Erythroblast (primary cell): ENCODE results near the gene KBTBD4.
A peak's percentile ranks its signal among the peaks of the same experiment; 100 is the strongest.

Experiments used
- DNase-seq, 2 experiments: peaks; one replicate each; lab custom pipeline; 2025; lab: John Stamatoyannopoulos, UW
- GATA1 ChIP-seq: IDR thresholded peaks from 2 replicates; pipeline ENCODE4 v1.6.1; 2011; ENCODE audit warnings: low read depth, mild to moderate bottlenecking, control low read depth, low read length, moderate library complexity
- POLR2A ChIP-seq: IDR thresholded peaks from 2 replicates; pipeline ENCODE4 v1.6.1; 2011; ENCODE audit warnings: mild to moderate bottlenecking, low read length

KBTBD4 gene

DNA sequence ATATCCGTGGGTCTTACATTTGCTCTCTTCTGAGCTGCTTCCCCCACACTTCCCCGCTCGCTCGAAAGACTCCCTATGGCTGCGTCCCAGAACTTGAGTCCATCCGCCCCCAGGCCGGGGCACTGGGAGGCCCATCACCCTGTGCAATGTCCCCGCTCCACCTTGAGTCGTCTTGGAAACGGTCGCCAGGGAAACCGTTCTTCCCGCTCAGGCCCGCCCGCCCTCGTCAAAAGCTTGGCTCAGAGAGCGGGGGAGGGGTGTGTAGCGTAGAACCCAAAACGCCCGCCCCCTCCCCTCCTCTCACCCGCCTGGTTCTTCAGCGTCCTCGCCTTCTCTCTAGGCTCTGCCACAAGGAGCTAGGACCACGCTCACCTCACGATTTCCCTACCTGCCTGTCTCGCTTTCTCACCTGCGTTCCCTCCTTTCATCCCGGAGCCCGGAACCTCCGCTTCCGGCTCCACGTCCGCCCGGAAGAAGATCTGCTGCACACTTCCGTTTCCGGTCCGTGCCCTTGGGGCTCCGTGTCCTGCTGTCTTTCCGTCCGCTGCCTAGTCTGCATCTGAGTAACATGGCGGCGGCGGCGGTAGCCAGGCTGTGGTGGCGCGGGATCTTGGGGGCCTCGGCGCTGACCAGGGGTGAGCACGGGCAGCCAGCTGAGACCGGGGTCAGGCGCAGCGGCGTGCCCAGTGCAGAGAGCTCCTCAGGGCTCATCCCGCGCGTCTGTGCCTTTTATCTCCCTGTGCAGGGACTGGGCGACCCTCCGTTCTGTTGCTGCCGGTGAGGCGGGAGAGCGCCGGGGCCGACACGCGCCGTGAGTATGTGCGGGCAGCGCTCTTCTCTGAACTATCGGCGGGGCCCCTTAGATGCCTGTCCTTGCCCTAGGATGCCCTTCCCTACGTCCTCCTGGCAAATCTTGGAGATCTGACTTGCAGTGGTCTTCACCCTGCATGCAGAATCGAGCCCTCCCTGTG is at the start of gene KBTBD4, which contains the start of gene NDUFS3:
KBTBD4 (minus strand) TSS at position 447 of the 971 bp plus-strand sequence; CDS start at position 428, 19 bp downstream.
NDUFS3 (plus strand) TSS at position 551 of the 971 bp plus-strand sequence; CDS start at position 569, 18 bp downstream.
- DNase-seq: peak; percentile 95 to 96
- TF ChIP-seq POLR2A (peak; percentile 91), GATA1 (no peak)

DNA sequence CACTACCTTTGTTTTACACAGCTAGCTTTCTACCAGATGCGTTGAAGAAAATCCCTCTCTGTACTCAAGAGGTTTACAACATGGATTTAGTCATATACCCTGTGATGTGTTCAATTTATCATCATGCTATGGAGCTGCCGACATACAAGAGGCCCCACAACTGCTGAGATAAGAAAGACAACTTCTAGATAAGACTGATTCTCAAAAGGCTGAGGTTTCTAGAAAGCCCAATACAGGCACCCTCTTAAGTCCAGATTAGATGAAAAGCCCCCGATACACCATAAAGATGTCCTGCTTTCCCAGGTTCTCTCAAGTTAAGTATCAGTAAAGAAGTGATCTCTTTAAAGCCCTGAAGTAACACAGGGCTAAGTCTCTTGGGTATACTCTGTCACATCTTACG is 49.3 kb upstream of the KBTBD4 start:
- DNase-seq: peak in 1 of 2 experiments; percentile 11
- no peak for TF ChIP-seq POLR2A
- TF ChIP-seq GATA1: no peak

DNA sequence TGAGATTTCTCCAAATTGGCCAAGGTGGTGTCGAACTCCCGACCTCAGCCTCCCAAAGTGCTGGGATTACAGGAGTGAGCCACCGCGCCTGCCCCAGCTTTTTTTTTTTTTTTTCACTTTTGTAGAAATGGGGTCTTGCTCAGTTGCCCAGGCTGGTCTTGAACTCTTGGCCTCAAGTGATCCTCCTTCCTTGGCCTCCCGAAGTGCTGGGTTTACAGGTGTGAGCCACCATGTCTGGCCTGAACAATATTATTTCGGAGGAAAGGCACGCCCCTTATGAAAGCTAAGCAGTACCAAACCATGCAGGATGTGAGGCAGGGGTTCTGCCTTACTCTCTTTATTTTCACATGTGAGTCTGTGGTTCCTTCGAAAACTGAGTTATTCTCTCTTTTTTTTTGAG is 47.5 kb upstream of the KBTBD4 start:
- DNase-seq: no peak
- no peak for TF ChIP-seq POLR2A
- no peak for TF ChIP-seq GATA1

DNA sequence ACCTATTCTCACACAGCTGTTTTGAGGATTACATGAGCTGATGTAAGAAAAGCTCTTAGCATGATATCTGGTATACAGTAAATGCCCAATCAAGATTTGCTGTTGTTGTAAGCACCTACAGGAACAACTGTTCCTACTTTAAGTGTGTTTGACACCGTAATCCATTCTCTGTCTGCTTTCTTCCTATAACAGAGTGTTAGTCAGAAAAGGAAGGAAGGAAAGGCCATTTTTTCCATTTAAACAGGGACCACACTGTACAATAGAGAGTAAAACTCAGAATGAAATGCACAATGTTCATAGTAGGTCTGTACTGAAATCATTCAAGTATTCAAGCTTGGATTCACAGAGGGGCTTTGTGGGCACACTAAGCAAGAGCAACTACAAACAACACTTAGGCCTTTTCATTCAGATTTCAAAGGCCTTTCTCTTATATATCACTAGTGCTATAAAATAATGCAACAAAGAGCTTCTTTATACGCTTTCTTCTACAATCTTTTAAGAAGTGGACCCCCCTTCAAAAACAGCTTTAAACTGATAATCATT is 42.1 kb upstream of the KBTBD4 start:
- TF ChIP-seq GATA1 (no peak), POLR2A (no peak)
- no peak for DNase-seq

DNA sequence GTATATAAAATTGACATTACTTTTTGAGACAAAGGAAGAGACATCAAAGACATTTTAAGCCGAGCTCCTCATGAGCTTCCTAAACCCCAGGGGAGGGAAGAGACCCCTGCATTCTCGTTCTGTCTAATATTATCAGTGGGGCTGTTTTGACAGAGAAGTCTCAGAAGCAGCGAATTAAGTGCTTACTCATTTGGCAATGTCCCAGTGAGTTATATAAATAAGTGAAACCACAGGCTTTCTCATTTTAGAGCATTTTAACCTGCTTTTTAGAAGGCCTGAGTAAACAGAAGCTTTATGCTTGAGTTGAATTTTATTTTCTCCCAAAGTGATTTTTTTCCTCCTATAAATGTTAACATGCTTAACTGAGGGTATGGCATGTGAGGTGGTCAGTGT is 38.6 kb upstream of the KBTBD4 start:
- TF ChIP-seq POLR2A (no peak), GATA1 (no peak)
- no peak for DNase-seq

DNA sequence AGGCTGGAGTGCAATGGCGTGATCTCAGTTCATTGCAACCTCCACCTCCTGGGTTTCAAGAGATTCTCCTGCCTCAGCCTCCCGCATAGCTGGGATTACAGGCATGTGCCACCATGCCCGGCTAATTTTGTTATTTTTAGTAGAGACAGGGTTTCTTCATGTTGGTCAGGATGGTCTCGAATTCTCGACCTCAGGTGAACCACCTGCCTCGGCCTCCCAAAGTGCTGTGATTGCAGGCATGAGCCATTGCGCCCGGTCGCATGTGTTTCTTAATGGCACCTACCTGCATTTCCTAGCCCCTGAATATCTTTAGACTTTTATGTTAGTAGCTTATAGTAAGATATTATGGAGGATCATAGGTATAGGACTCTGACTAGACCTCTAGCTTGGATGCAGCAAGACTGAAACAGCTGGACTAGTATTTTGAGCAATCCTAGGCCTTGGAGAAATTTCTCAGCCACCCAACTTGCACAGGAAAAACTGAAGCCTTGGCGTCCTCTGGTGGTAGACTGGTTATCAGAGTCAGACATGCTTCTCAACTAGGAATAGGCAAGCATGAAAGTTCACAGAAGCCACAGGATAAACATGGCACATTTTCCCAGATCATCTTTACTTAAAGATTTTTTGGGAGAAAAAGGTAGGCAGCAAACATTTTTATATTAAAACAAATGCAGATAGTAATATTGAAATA is 38.1 kb upstream of the KBTBD4 start:
- TF ChIP-seq POLR2A: no peak
- no peak for TF ChIP-seq GATA1
- peak; percentile 59 to 70 for DNase-seq

DNA sequence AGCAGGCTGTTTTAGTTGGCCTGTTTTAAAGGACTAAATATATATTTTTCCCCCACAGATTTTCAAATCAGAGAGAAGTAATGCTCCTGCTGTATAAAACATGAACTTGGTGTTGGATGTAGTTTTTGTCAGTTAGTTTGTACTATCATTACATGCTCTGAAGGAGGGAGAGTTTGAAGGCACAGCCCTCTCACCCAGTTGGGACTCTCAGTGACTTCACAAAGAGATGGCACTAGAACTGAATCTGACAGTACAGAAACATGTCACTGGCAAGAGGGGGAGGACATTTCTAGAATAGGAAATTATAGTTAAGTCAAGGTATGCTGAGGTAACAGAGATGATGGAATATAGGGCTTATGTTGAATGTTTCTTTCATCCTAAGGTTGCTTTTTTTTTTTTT is 36.5 kb upstream of the KBTBD4 start:
- TF ChIP-seq GATA1 (no peak), POLR2A (no peak)

DNA sequence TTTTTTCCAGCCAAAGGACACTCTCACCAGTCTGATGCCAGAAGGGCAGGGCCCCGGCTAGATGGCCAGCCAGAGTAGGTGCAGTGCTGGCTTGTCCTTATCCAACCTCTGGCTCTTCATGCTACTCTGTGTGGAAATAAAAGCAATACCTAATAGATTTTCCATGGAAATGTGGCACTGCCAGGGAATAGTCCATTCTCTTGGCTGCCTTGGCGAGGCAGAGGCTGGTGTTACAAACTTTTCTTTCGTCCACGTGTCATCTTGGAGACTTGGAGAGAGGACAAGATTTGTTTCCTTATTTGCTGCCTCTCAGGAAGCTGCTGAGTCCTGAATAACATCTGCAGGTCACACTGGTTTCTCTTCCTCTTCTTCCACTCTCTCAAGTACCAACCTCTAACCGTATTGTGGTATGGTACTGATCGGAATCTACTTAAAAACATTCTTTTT is 32.6 kb upstream of the KBTBD4 start:
- no peak for DNase-seq
- no peak for TF ChIP-seq POLR2A

More for the DNA sequence above, 36.5 kb upstream of the KBTBD4 start:
- no peak for DNase-seq

DNA sequence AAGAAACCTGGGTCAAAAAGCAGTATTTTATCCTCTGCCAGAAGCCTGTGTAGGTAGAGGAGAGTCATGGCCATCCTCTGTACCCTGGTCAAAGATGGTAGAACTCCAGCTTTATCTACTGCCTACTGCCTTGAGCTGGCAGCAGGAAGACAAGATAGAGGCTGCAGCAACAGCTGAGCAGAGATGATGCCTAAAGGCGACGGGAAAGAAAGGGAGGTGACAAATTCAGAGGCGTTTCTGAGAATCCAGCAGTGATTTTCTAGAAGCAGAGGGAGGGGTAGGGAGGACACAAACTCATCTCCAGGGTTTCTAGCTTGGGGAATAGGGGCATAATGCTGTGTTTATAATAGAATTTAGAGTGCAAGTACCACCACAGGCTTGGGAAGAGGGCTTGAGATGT is 30.9 kb upstream of the KBTBD4 start:
- peak; percentile 88 to 91 for DNase-seq
- no peak for TF ChIP-seq GATA1

DNA sequence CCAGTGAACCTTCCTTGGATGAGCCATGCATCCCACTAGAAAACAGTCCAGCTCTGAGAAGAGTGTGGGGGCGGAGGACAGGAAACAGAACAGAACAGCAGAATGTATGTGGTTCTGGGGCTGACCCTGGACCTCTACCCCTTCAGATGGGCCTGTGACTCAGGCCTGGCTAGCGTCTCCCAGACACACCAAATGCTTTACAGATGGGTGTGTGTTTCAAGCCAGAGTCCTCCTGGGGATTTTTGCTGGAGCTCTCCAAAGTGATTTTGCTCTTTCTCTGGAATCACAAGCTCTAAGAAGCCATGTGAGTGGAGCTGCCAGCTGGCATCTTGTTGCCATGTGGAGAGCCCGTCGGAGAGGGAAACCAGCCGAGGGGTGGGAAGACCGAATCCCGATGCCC is 28.6 kb upstream of the KBTBD4 start:
- TF ChIP-seq GATA1 (no peak), POLR2A (no peak)
- no peak for DNase-seq

DNA sequence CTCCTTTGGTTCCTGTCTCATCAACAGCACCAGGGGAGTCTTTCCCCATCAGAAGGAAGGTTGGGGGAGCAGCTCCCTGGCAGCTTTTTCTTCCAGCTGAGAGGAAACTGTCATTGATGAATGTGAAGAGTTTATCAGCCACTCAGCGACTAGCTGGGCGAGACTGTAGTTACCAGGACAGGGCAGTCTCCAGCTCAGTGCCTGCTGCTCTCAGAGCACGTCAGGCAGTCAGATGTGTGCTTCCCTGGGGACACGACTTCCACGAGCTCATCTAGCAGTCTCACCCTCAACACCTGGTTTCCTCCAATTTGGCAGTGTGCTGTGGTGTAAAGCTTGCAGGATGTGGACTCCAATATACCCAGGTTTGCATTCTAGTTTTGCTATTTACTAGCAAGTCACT is 28.0 kb upstream of the KBTBD4 start:
- DNase-seq: no peak
- TF ChIP-seq POLR2A (no peak), GATA1 (no peak)

DNA sequence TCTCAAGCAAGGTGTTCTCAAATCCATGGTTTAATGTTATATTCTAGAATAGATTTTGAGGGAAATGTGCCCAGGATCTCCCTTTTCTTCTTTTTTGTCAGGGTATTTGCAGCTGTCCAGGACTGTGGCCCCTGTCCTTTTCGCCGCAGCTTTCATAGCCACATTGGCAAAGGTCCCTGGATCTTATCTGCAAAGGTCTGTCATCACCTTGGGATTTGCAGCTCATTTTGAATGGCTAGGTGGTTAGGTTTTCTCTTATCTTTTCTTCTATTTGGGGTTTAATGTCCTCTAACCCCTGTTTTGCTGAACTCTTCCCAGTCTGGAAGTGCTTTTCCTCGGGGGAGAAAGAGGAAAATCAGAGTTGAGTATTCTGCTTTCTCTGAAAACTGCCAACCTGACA is 27.2 kb upstream of the KBTBD4 start:
- TF ChIP-seq POLR2A (no peak), GATA1 (no peak)
- DNase-seq: no peak

DNA sequence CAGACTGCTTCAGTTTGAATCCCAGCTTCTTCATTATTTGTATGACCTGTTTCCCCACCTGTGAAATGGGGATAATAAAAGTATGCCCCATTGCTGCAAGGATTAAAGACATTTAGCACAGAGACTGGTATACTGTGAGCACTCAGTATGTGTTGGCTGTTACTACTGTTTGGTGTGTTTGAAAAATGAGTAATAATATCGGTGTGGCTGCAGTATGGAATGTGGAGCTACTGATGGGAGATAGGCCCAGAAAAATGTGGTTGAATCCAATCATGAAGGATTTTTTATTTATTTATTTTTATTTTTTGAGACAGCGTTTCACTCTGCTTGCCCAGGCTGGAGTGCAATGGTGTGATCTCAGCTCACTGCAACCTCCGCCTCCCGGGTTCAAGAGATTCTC is 24.5 kb upstream of the KBTBD4 start:
- no peak for TF ChIP-seq GATA1
- DNase-seq: no peak

DNA sequence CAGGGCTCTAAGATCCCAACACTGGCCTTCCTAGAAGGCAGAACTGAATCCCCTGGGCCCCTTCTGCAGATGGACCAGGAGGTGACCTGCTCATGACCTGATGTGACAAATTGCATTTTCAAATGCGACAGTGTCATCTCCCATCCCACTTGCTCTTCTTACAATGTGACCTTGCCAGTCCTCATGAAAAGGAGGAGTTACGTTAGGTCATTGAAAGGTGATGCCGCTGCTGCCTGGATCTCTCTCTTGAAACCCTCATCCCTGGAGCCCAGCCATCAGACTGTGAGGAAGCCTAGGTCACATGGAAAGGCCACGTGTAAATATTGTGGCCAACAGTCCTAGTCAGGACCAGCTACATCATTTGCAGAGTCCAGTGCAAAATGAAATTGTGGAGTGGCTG is 21.1 kb upstream of the KBTBD4 start:
- no peak for TF ChIP-seq GATA1
- no peak for TF ChIP-seq POLR2A
- DNase-seq: no peak

DNA sequence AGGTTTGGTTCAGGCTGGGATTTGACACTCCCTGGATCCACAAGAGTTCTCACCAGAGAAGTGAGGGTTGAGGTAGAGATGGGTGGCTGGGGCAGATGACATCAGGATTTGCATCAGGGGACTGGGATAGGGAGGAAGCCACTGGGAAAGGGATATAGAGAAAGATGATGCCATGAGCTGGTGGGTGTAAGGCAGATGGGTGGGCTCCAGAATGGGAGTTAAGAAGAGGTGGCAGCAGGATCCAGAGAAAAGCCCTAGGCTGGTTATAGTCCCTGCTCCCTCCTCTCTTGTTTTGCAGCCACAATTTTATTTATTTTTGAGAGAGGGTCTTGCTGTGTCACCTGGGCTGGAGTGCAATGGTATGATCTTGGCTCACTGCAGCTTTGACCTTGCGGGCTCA is 17.2 kb upstream of the KBTBD4 start:
- no peak for DNase-seq
- TF ChIP-seq POLR2A (no peak), GATA1 (no peak)
